Measurements from ENCODE around the gene EFNA5. TPM values are rescaled to one million over a fixed set of nuclear protein-coding genes. Genes with fewer than 3 reads are reported as not detected.

The EFNA5 gene
- total and polyA plus RNA-seq, 2 of the 13 experiments (the other 11 are each of a cell fraction or from before 2014, with no cell fraction given) = not detected

DNA sequence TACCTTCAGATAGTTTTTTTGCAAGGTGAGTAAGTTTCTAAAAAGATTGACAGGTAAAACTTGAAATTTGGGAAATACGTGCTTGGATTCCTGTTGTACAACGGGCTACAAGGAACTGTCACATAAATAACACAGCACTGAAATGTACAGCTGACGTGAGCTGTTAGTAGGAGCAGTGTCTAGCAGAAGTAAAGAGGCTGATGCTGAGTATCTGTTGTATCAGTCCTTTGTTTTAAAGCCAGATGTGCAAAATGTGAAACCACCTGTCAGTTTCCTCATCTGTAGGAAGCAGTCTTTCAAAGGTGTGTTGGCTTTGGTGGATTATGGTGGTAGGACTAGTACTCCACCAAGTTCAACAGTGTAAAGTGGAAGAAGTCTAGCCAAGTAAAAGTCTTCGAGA, 122.3 kb downstream of the EFNA5 start:
- no peaks in the 10 kb centered on the region for H3K27me3 ChIP-seq (ENCODE audit: control insufficient read depth in 1 of 2, insufficient read depth in 2 of 2, low read length in 2 of 2)
- TF ChIP-seq ZNF367 (CRISPR knock-in tag; IDR thresholded peaks at IDR 0.05; ENCODE audit: borderline replicate concordance) (no peak), ZNF569 (CRISPR knock-in tag; IDR thresholded peaks at IDR 0.05; ENCODE audit: borderline replicate concordance) (no peak), PITX1 (CRISPR knock-in tag; IDR thresholded peaks at IDR 0.05) (no peak), ARNT2 (CRISPR knock-in tag; IDR thresholded peaks at IDR 0.05; ENCODE audit: low read depth) (no peak), ZNF616 (CRISPR knock-in tag; IDR thresholded peaks at IDR 0.05; ENCODE audit: low read depth) (no peak), XBP1 (CRISPR knock-in tag; IDR thresholded peaks at IDR 0.05) (no peak), KMT2A (CRISPR knock-in tag; IDR thresholded peaks at IDR 0.05) (no peak), CCDC6 (CRISPR knock-in tag; IDR thresholded peaks at IDR 0.05) (no peak), ZNF382 (CRISPR knock-in tag; IDR thresholded peaks at IDR 0.05; ENCODE audit: borderline replicate concordance) (no peak), NFE2L2 (IDR thresholded peaks at IDR 0.05; ENCODE audit: low read length) (no peak), POLR2A (IDR thresholded peaks at IDR 0.05; ENCODE audit: insufficient read depth in 1 of 2, low read depth in 2 of 2, low read length in 2 of 2) (no peak)
- TF ChIP-seq, protein P1, sequence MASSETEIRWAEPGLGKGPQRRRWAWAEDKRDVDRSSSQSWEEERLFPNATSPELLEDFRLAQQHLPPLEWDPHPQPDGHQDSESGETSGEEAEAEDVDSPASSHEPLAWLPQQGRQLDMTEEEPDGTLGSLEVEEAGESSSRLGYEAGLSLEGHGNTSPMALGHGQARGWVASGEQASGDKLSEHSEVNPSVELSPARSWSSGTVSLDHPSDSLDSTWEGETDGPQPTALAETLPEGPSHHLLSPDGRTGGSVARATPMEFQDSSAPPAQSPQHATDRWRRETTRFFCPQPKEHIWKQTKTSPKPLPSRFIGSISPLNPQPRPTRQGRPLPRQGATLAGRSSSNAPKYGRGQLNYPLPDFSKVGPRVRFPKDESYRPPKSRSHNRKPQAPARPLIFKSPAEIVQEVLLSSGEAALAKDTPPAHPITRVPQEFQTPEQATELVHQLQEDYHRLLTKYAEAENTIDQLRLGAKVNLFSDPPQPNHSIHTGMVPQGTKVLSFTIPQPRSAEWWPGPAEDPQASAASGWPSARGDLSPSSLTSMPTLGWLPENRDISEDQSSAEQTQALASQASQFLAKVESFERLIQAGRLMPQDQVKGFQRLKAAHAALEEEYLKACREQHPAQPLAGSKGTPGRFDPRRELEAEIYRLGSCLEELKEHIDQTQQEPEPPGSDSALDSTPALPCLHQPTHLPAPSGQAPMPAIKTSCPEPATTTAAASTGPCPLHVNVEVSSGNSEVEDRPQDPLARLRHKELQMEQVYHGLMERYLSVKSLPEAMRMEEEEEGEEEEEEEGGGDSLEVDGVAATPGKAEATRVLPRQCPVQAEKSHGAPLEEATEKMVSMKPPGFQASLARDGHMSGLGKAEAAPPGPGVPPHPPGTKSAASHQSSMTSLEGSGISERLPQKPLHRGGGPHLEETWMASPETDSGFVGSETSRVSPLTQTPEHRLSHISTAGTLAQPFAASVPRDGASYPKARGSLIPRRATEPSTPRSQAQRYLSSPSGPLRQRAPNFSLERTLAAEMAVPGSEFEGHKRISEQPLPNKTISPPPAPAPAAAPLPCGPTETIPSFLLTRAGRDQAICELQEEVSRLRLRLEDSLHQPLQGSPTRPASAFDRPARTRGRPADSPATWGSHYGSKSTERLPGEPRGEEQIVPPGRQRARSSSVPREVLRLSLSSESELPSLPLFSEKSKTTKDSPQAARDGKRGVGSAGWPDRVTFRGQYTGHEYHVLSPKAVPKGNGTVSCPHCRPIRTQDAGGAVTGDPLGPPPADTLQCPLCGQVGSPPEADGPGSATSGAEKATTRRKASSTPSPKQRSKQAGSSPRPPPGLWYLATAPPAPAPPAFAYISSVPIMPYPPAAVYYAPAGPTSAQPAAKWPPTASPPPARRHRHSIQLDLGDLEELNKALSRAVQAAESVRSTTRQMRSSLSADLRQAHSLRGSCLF (CRISPR knock-in tag; IDR thresholded peaks at IDR 0.05; ENCODE audit: borderline replicate concordance) = no peak
- TF ChIP-seq, protein P2, sequence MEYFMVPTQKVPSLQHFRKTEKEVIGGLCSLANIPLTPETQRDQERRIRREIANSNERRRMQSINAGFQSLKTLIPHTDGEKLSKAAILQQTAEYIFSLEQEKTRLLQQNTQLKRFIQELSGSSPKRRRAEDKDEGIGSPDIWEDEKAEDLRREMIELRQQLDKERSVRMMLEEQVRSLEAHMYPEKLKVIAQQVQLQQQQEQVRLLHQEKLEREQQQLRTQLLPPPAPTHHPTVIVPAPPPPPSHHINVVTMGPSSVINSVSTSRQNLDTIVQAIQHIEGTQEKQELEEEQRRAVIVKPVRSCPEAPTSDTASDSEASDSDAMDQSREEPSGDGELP (IDR thresholded peaks at IDR 0.05; ENCODE audit: borderline replicate concordance, low read depth) = no peak
- TF ChIP-seq, protein P3, sequence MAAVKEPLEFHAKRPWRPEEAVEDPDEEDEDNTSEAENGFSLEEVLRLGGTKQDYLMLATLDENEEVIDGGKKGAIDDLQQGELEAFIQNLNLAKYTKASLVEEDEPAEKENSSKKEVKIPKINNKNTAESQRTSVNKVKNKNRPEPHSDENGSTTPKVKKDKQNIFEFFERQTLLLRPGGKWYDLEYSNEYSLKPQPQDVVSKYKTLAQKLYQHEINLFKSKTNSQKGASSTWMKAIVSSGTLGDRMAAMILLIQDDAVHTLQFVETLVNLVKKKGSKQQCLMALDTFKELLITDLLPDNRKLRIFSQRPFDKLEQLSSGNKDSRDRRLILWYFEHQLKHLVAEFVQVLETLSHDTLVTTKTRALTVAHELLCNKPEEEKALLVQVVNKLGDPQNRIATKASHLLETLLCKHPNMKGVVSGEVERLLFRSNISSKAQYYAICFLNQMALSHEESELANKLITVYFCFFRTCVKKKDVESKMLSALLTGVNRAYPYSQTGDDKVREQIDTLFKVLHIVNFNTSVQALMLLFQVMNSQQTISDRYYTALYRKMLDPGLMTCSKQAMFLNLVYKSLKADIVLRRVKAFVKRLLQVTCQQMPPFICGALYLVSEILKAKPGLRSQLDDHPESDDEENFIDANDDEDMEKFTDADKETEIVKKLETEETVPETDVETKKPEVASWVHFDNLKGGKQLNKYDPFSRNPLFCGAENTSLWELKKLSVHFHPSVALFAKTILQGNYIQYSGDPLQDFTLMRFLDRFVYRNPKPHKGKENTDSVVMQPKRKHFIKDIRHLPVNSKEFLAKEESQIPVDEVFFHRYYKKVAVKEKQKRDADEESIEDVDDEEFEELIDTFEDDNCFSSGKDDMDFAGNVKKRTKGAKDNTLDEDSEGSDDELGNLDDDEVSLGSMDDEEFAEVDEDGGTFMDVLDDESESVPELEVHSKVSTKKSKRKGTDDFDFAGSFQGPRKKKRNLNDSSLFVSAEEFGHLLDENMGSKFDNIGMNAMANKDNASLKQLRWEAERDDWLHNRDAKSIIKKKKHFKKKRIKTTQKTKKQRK (IDR thresholded peaks at IDR 0.05; ENCODE audit: low read length) = no peak
- TF ChIP-seq, protein P4, sequence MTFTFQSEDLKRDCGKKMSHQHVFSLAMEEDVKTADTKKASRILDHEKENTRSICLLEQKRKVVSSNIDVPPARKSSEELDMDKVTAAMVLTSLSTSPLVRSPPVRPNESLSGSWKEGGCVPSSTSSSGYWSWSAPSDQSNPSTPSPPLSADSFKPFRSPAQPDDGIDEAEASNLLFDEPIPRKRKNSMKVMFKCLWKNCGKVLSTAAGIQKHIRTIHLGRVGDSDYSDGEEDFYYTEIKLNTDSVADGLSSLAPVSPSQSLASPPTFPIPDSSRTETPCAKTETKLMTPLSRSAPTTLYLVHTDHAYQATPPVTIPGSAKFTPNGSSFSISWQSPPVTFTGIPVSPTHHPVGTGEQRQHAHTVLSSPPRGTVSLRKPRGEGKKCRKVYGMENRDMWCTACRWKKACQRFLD (CRISPR knock-in tag; IDR thresholded peaks at IDR 0.05; ENCODE audit: borderline replicate concordance) = no peak
- TF ChIP-seq, protein P5, sequence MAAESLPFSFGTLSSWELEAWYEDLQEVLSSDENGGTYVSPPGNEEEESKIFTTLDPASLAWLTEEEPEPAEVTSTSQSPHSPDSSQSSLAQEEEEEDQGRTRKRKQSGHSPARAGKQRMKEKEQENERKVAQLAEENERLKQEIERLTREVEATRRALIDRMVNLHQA (CRISPR knock-in tag; IDR thresholded peaks at IDR 0.05) = no peak

More for the DNA sequence above, 122.3 kb downstream of the EFNA5 start:
- Histone ChIP-seq H3K9ac (ENCODE audit: insufficient read depth, low read depth, low read length) (no peak overlapping the region), H2AFZ (ENCODE audit: low read length) (no peak overlapping the region), H3K4me3 (replicated peaks in 1 of 3; ENCODE audit: insufficient read depth in 1 of 3, low read depth in 2 of 3, low read length in 3 of 3) (no peak overlapping the region), H3K4me1 (ENCODE audit: insufficient read depth, low read length) (no peaks in the 10 kb centered on the region), H3K36me3 (replicated peaks in 1 of 2; ENCODE audit: control insufficient read depth in 1 of 2, insufficient read depth in 2 of 2, low read length in 2 of 2) (no peaks in the 10 kb centered on the region), H3K79me2 (ENCODE audit: insufficient read depth, low read length) (no peaks in the 10 kb centered on the region), H3K27ac (ENCODE audit: extremely low read length, insufficient read depth, low read length) (no peak overlapping the region), H3K4me2 (ENCODE audit: low read depth, low read length) (no peak overlapping the region), H3K9me3 (ENCODE audit: low read length) (no peaks in the 10 kb centered on the region), H4K20me1 (ENCODE audit: insufficient read depth, low read length) (no peaks in the 10 kb centered on the region)
- POLR2A ChIA-PET = no interaction called here
- in situ Hi-C loops (cut with HindIII; ENCODE audit: extremely low pct_ligation_motif_present, low pct_unique_long_range_greater_than_20kb) (no loop called here), intact Hi-C loops (cut with micrococcal nuclease; ENCODE audit: unreplicated experiment) (no loop called here)
- WGBS (ENCODE audit: low lambda C conversion rate) = 7% methylated on average over 4 of the region's 4 CpGs
- DNase-seq (ENCODE audit: low spot score) = no peak
- FAIRE-seq = no peak
- ATAC-seq = no peak
- CTCF ChIA-PET (ENCODE audit: low intra/inter-chr PET ratio, low total read pairs) = no interaction called here
- no TSS peak for BruUV-seq (replicated peaks)

Measured in HepG2 (cell line).